GM23248 (cell line): ENCODE data around the gene SLC25A45.

ENCODE experiments used
- EZH2 ChIP-seq: fragments of 200-600 bp; sonication (generic); IDR thresholded peaks from 2 replicates; pipeline ENCODE4 v1.6.1; 2018; ENCODE audit warnings: antibody characterized with exemption, mild to moderate bottlenecking; ENCODE audit not compliant: insufficient read depth, poor library complexity, severe bottlenecking
- EZH2phosphoT487 ChIP-seq: fragments of 200-600 bp; sonication (generic); IDR thresholded peaks from 2 replicates; pipeline ENCODE4 v1.6.1; 2018; ENCODE audit warnings: antibody characterized with exemption, moderate library complexity, mild to moderate bottlenecking, low read depth; ENCODE audit not compliant: insufficient read depth

- TF ChIP-seq EZH2 (no peak), EZH2phosphoT487 (no peak)
These were observed 19.4 kb upstream of the SLC25A45 start for GRCh38 chr11:65401803-65402248.
